Tibial nerve (tissue), 4 donors: ENCODE results near the gene TP53.

Experiments used
- EP300 ChIP-seq, 2 donors: sonication (generic); formaldehyde crosslinking; IDR thresholded peaks; one replicate each; pipeline ENCODE4 v1.6.1; 2017; ENCODE audit warnings: antibody characterized with exemption in 2 of 2, mild to moderate bottlenecking in 1 of 2
- POLR2A ChIP-seq, 2 donors: fragments of 450-650 bp; IDR thresholded peaks; one replicate each; pipeline ENCODE4 v1.6.1; 2017; ENCODE audit warnings: antibody characterized with exemption in 2 of 2, mild to moderate bottlenecking in 2 of 2, moderate library complexity in 2 of 2
- TF ChIP-seq, protein P1 (sequence below), 5 experiments: fragments of 200-600 bp in 3 of 5; fragments of 450-650 bp in 2 of 5; sonication (generic) in 3 of 5; IDR thresholded peaks; one replicate each; pipeline ENCODE4 v1.5.1; 2016 to 2019; ENCODE audit warnings: antibody characterized with exemption in 5 of 5, mild to moderate bottlenecking in 3 of 5, moderate library complexity in 2 of 5

DNA sequence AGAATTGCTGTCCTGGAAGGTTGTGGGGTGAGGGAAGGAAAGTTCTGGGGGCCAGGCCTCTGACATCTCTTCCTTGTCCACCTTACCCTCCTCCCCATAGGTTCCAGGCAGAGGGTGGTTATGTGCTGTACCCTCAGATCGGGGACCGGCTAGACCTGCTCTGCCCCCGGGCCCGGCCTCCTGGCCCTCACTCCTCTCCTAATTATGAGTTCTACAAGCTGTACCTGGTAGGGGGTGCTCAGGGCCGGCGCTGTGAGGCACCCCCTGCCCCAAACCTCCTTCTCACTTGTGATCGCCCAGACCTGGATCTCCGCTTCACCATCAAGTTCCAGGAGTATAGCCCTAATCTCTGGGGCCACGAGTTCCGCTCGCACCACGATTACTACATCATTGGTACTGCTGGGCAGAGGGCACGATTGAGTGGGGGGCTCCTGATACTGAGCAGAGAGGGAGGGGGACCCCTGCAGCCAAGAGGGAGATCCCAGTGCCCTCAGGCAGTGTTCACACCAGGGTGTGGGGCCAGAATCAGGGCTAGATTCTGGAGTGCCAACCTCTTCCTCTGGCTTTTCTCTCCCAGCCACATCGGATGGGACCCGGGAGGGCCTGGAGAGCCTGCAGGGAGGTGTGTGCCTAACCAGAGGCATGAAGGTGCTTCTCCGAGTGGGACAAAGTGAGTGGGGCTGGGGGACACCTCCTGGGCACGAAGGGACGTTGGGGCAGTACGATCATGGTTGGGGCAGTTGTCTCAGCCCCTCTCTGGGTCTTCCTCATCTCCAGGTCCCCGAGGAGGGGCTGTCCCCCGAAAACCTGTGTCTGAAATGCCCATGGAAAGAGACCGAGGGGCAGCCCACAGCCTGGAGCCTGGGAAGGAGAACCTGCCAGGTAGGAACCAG is 20.8 kb upstream of the TP53 start:
- TF ChIP-seq, protein P1, sequence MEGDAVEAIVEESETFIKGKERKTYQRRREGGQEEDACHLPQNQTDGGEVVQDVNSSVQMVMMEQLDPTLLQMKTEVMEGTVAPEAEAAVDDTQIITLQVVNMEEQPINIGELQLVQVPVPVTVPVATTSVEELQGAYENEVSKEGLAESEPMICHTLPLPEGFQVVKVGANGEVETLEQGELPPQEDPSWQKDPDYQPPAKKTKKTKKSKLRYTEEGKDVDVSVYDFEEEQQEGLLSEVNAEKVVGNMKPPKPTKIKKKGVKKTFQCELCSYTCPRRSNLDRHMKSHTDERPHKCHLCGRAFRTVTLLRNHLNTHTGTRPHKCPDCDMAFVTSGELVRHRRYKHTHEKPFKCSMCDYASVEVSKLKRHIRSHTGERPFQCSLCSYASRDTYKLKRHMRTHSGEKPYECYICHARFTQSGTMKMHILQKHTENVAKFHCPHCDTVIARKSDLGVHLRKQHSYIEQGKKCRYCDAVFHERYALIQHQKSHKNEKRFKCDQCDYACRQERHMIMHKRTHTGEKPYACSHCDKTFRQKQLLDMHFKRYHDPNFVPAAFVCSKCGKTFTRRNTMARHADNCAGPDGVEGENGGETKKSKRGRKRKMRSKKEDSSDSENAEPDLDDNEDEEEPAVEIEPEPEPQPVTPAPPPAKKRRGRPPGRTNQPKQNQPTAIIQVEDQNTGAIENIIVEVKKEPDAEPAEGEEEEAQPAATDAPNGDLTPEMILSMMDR (IDR thresholded peaks at IDR 0.05), result no peak
- TF ChIP-seq EP300 (IDR thresholded peaks at IDR 0.05), result no peak
- no peak for TF ChIP-seq POLR2A (IDR thresholded peaks at IDR 0.05)
